PC-9 (cell line): ENCODE results near the gene GDPD5. TPM values are rescaled to one million over a fixed set of nuclear protein-coding genes. Genes with fewer than 3 reads are reported as not detected.

Experiments
- BruUV-seq: library from RNA; stranded (reverse); fragments of 400-500 nt; replicated peaks from 2 replicates; lab custom pipeline; 2021; lab: Mats Ljungman, UMichigan
- CTCF ChIA-PET: fragments of 300-600 bp; sonication (Branson Sonifier 250); formaldehyde crosslinking; loops from one replicate; lab custom pipeline; 2022; ENCODE audit warnings: antibody characterized with exemption; lab: Charles Lee
- POLR2A ChIA-PET: fragments of 300-600 bp; sonication (Branson Sonifier 250); formaldehyde crosslinking; loops from one replicate; lab custom pipeline; 2022; ENCODE audit warnings: antibody characterized with exemption; ENCODE audit not compliant: unreplicated experiment; lab: Charles Lee
- DNase-seq, 2 experiments: peaks; one replicate each; pipeline versions ENCODE4 v3.0.0 to v3.0.0-alpha.2; 2015 to 2022; ENCODE audit warnings: mixed read lengths in 1 of 2
- H2AFZ ChIP-seq: fragments of 200-600 bp; sonication (generic); 2 replicates; pipeline ENCODE4 v1.8.1; 2017; ENCODE audit warnings: antibody characterized with exemption
- H3F3A ChIP-seq: fragments of 200-600 bp; sonication (generic); 2 replicates; pipeline ENCODE4 v1.8.1; 2017; ENCODE audit warnings: antibody characterized with exemption, mild to moderate bottlenecking, low read depth; ENCODE audit not compliant: insufficient read depth
- H3K27ac ChIP-seq: fragments of 200-600 bp; sonication (generic); 2 replicates; pipeline ENCODE4 v1.6.1; 2016; ENCODE audit warnings: mixed run types
- H3K27me3 ChIP-seq: fragments of 200-600 bp; sonication (generic); 2 replicates; pipeline ENCODE4 v1.6.1; 2016; ENCODE audit warnings: low read depth, mixed run types; ENCODE audit not compliant: insufficient read depth
- H3K36me3 ChIP-seq: fragments of 200-600 bp; sonication (generic); 2 replicates; pipeline ENCODE4 v1.6.1; 2016; ENCODE audit warnings: low read depth, mixed run types
- H3K4me1 ChIP-seq: fragments of 200-600 bp; sonication (generic); replicated peaks from 2 replicates; pipeline ENCODE4 v1.6.1; 2016; ENCODE audit warnings: mixed run types; ENCODE audit not compliant: insufficient read depth
- H3K4me2 ChIP-seq: fragments of 200-600 bp; sonication (generic); 2 replicates; pipeline ENCODE4 v1.6.1; 2017; ENCODE audit warnings: mixed run types
- H3K4me3 ChIP-seq: fragments of 200-600 bp; sonication (generic); 2 replicates; pipeline ENCODE4 v1.6.1; 2016; ENCODE audit warnings: mixed run types
- H3K79me2 ChIP-seq: fragments of 200-600 bp; sonication (generic); 2 replicates; pipeline ENCODE4 v1.6.1; 2017; ENCODE audit warnings: low read depth, mixed run types
- H3K9me2 ChIP-seq: fragments of 200-600 bp; sonication (generic); 2 replicates; pipeline ENCODE4 v1.8.1; 2017; ENCODE audit warnings: mild to moderate bottlenecking; ENCODE audit not compliant: insufficient read depth
- H3K9me3 ChIP-seq: fragments of 200-600 bp; sonication (generic); 2 replicates; pipeline ENCODE4 v1.8.1; 2016; ENCODE audit warnings: low read depth; ENCODE audit not compliant: insufficient read depth
- H4K20me1 ChIP-seq: fragments of 200-600 bp; sonication (generic); 2 replicates; pipeline ENCODE4 v1.8.1; 2017; ENCODE audit not compliant: insufficient read depth
- CTCF ChIP-seq: fragments of 200-600 bp; sonication (generic); conservative IDR thresholded peaks from 2 replicates; pipeline ENCODE4 v1.6.1; 2017; ENCODE audit warnings: mixed run types, antibody characterized with exemption, mild to moderate bottlenecking, moderate library complexity
- EZH2 ChIP-seq: fragments of 200-600 bp; sonication (generic); IDR thresholded peaks from 2 replicates; pipeline ENCODE4 v1.8.0; 2017; ENCODE audit warnings: antibody characterized with exemption, low read depth
- intact Hi-C: fragments of 100-400 bp; cut with micrococcal nuclease; formaldehyde crosslinking; loops from one replicate; pipeline ENCODE4 v1.10.0; 2022; ENCODE audit not compliant: unreplicated experiment
- total RNA-seq: library from RNA; stranded (reverse); gene quantifications from 2 replicates; pipeline ENCODE4 v1.2.3, GENCODE V29; 2021

The GDPD5 gene
- total RNA-seq, 1 experiment from 2014 or later = 7.9 TPM

GRCh38 chr11:75557666-75558494 is 32.1 kb upstream of the GDPD5 start:
- intact Hi-C loops = no loop called here
- Histone ChIP-seq H3K4me3 (no peak overlapping the region), H3K36me3 (no peaks in the 10 kb centered on the region), H3K9me3 (no peaks in the 10 kb centered on the region), H4K20me1 (no peaks in the 10 kb centered on the region), H3K79me2 (peaks cover 11% of the 10 kb centered on the region), H2AFZ (no peak overlapping the region), H3F3A (peaks cover 17% of the 10 kb centered on the region; the same call in 1 of the 2 replicates), H3K9me2 (no peaks in the 10 kb centered on the region), H3K27me3 (no peaks in the 10 kb centered on the region), H3K27ac (no peak overlapping the region), H3K4me1 (peaks cover 23% of the 10 kb centered on the region), H3K4me2 (no peak overlapping the region)
- ChIA-PET POLR2A (no interaction called here), CTCF (no interaction called here)
- no TSS peak for BruUV-seq
- DNase-seq = no peak
- TF ChIP-seq EZH2 (no peak), CTCF (no peak)

- Histone ChIP-seq H3K27ac (no peak overlapping the region), H3K79me2 (no peaks in the 10 kb centered on the region), H3K9me3 (no peaks in the 10 kb centered on the region), H3K36me3 (no peaks in the 10 kb centered on the region), H2AFZ (no peak overlapping the region), H3K9me2 (no peaks in the 10 kb centered on the region), H3K4me3 (no peak overlapping the region), H3K4me2 (no peak overlapping the region), H3K27me3 (no peaks in the 10 kb centered on the region), H3K4me1 (peaks cover 18% of the 10 kb centered on the region), H4K20me1 (no peaks in the 10 kb centered on the region), H3F3A (peaks cover 14% of the 10 kb centered on the region; the same call in 1 of the 2 replicates)
- intact Hi-C loops = no loop called here
- POLR2A ChIA-PET = no interaction called here
- CTCF ChIA-PET = no interaction called here
- no TSS peak for BruUV-seq
- DNase-seq = no peak
- no peak for TF ChIP-seq CTCF
- no peak for TF ChIP-seq EZH2
These were observed 30.5 kb upstream of the GDPD5 start for GRCh38 chr11:75556275-75556674.

GRCh38 chr11:75555079-75555811 is 29.5 kb upstream of the GDPD5 start:
- Histone ChIP-seq H3K9me3 (no peaks in the 10 kb centered on the region), H2AFZ (no peak overlapping the region), H3K27me3 (no peaks in the 10 kb centered on the region), H4K20me1 (no peaks in the 10 kb centered on the region), H3K4me2 (no peak overlapping the region), H3K4me1 (peaks cover 14% of the 10 kb centered on the region), H3K4me3 (no peak overlapping the region), H3F3A (0 out of 2 replicates have a peak, but pooled peaks cover 5% of the 10 kb centered on the region), H3K79me2 (no peaks in the 10 kb centered on the region), H3K9me2 (no peaks in the 10 kb centered on the region), H3K36me3 (no peaks in the 10 kb centered on the region), H3K27ac (no peak overlapping the region)
- BruUV-seq = no TSS peak
- ChIA-PET CTCF (no interaction called here), POLR2A (no interaction called here)
- intact Hi-C loops = no loop called here
- no peak for TF ChIP-seq CTCF
- no peak for TF ChIP-seq EZH2
- DNase-seq = no peak
